A673 (cell line): ENCODE measurements around the gene TECR. TPM values are rescaled to one million over a fixed set of nuclear protein-coding genes. Genes with fewer than 3 reads are reported as not detected.

Experiments used
- BruUV-seq: library from RNA; stranded (reverse); fragments of 400-500 nt; replicated peaks from 2 replicates; lab custom pipeline; 2021; lab: Mats Ljungman, UMichigan
- CTCF ChIA-PET: fragments of 300-600 bp; sonication (Branson Sonifier 250); formaldehyde crosslinking; loops from one replicate; lab custom pipeline; 2022; ENCODE audit warnings: antibody characterized with exemption; lab: Charles Lee
- POLR2A ChIA-PET: fragments of 300-600 bp; sonication (Branson Sonifier 250); formaldehyde crosslinking; loops from one replicate; lab custom pipeline; 2022; ENCODE audit warnings: antibody characterized with exemption; ENCODE audit not compliant: low non-redundant PET; lab: Charles Lee
- DNase-seq: peaks from one replicate; pipeline ENCODE4 v3.0.0-alpha.2; 2015; ENCODE audit warnings: low spot score
- H3K27ac ChIP-seq: fragments of 200-600 bp; sonication (generic); 2 replicates; pipeline ENCODE4 v1.5.1; 2016; ENCODE audit warnings: mixed run types, low read depth, mild to moderate bottlenecking, mixed read lengths, antibody characterized with exemption, low read length; ENCODE audit not compliant: poor library complexity, severe bottlenecking
- H3K27me3 ChIP-seq: fragments of 200-600 bp; sonication (generic); replicated peaks from 2 replicates; pipeline ENCODE4 v1.6.1; 2017; ENCODE audit warnings: mixed run types, low read depth, mild to moderate bottlenecking, mixed read lengths, antibody characterized with exemption, low read length; ENCODE audit not compliant: insufficient read depth, poor library complexity
- H3K36me3 ChIP-seq: fragments of 200-600 bp; sonication (generic); 2 replicates; pipeline ENCODE4 v1.6.1; 2016; ENCODE audit warnings: mixed run types, mild to moderate bottlenecking, mixed read lengths, antibody characterized with exemption, low read length; ENCODE audit not compliant: insufficient read depth, poor library complexity, severe bottlenecking
- H3K4me1 ChIP-seq: fragments of 200-600 bp; sonication (generic); 2 replicates; pipeline ENCODE4 v1.6.1; 2017; ENCODE audit warnings: mixed run types, mild to moderate bottlenecking, mixed read lengths, antibody characterized with exemption, low read length; ENCODE audit not compliant: insufficient read depth, poor library complexity, severe bottlenecking
- H3K4me3 ChIP-seq: fragments of 200-600 bp; sonication (generic); 2 replicates; pipeline ENCODE4 v1.5.1; 2016; ENCODE audit warnings: low read depth, mixed run types, mild to moderate bottlenecking, mixed read lengths, low read length; ENCODE audit not compliant: poor library complexity, severe bottlenecking
- H3K9me3 ChIP-seq: fragments of 200-600 bp; sonication (generic); 2 replicates; pipeline ENCODE4 v1.6.1; 2016; ENCODE audit warnings: mixed run types, low read depth, mild to moderate bottlenecking, mixed read lengths, antibody characterized with exemption, low read length; ENCODE audit not compliant: poor library complexity, severe bottlenecking
- CTCF ChIP-seq: fragments of 300-800, 200-600 bp; sonication (generic); conservative IDR thresholded peaks from 2 replicates; pipeline ENCODE4 v1.5.1; 2017; ENCODE audit warnings: low read depth, mild to moderate bottlenecking, antibody characterized with exemption, low read length, moderate library complexity, mixed read lengths
- EZH2 ChIP-seq: fragments of 200-600 bp; sonication (generic); IDR thresholded peaks from 2 replicates; pipeline ENCODE4 v1.6.1; 2017; ENCODE audit warnings: borderline replicate concordance, low read depth, mild to moderate bottlenecking, mixed read lengths, antibody characterized with exemption, low read length; ENCODE audit not compliant: poor library complexity, severe bottlenecking
- intact Hi-C: fragments of 100-400 bp; cut with micrococcal nuclease; formaldehyde crosslinking; loops from one replicate; pipeline ENCODE4 v1.10.0; 2022; ENCODE audit not compliant: unreplicated experiment
- total RNA-seq: library from RNA; stranded (reverse); gene quantifications from 2 replicates; pipeline ENCODE4 v1.2.3, GENCODE V29; 2021

TECR gene
- total RNA-seq, 1 experiment from 2014 or later = 189 TPM

- H3K27me3 ChIP-seq = no peaks in the 10 kb centered on the region
- no peak overlapping the region for H3K27ac ChIP-seq
- H3K9me3 ChIP-seq = no peaks in the 10 kb centered on the region
- no TSS peak for BruUV-seq
- DNase-seq = no peak
- H3K4me3 ChIP-seq = no peak overlapping the region
- intact Hi-C loops = no loop called here
- H3K36me3 ChIP-seq = no peaks in the 10 kb centered on the region
- TF ChIP-seq EZH2 = no peak
- TF ChIP-seq CTCF = no peak
- CTCF ChIA-PET = no interaction called here
- H3K4me1 ChIP-seq = no peaks in the 10 kb centered on the region
- POLR2A ChIA-PET = no interaction called here
These were observed 66.2 kb downstream of the TECR start for GRCh38 chr19:14595558-14595957.

GRCh38 chr19:14599548-14600147, 70.3 kb downstream of the TECR start:
- POLR2A ChIA-PET = no interaction called here
- Histone ChIP-seq H3K27ac (no peak overlapping the region), H3K4me3 (no peak overlapping the region), H3K27me3 (no peaks in the 10 kb centered on the region), H3K9me3 (no peaks in the 10 kb centered on the region), H3K36me3 (no peaks in the 10 kb centered on the region), H3K4me1 (no peaks in the 10 kb centered on the region)
- no TSS peak for BruUV-seq
- intact Hi-C loops = no loop called here
- TF ChIP-seq CTCF (no peak), EZH2 (no peak)
- CTCF ChIA-PET = no interaction called here
- no peak for DNase-seq

GRCh38 chr19:14603990-14604387, 74.6 kb downstream of the TECR start:
- TF ChIP-seq EZH2 = no peak
- no peak for TF ChIP-seq CTCF
- no peaks in the 10 kb centered on the region for H3K36me3 ChIP-seq
- H3K27me3 ChIP-seq = no peaks in the 10 kb centered on the region
- ChIA-PET POLR2A (no interaction called here), CTCF (no interaction called here)
- no peak overlapping the region for H3K4me3 ChIP-seq
- no peaks in the 10 kb centered on the region for H3K9me3 ChIP-seq
- intact Hi-C loops = no loop called here
- no TSS peak for BruUV-seq
- no peak for DNase-seq
- no peaks in the 10 kb centered on the region for H3K4me1 ChIP-seq
- no peak overlapping the region for H3K27ac ChIP-seq
